Measurements from ENCODE around the gene SMURF2. TPM values are rescaled to one million over a fixed set of nuclear protein-coding genes. Genes with fewer than 3 reads are reported as not detected.

SMURF2 gene
- total and polyA plus RNA-seq, 9 of the 15 experiments (the other 6 are each of a cell fraction or from before 2014, with no cell fraction given), result 3.8 to 22.0 (median 14.8) TPM

DNA sequence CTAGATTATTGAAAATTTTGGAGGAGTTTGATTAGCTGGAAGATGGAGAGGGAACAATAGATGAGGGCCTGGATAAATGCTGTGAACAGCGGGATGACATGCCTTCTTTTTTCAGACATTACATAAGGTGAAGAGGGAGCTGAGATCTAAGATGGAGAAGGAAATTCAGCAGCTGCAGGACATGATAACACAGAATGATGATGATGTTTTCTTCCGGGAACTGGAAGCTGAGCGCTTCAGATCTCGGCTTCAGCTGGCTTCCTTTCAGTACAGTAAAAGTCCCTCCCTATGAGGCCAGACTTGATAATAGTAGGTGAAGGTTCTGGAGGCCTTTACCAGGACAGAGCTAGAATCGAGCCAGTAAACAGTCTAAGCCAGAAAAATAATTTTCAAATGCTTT is 124.6 kb downstream of the SMURF2 start (continued):
- TF ChIP-seq GTF2F1 (IDR thresholded peaks at IDR 0.05; ENCODE audit: low read depth, low read length), result no peak
- TF ChIP-seq SPI1 (IDR thresholded peaks at IDR 0.05; ENCODE audit: borderline replicate concordance, low read depth, low read length), result peak; percentile 25; the same call in 1 of the 2 replicates
- TF ChIP-seq MCM3 (IDR thresholded peaks at IDR 0.05), result no peak
- TF ChIP-seq YY1 (IDR thresholded peaks at IDR 0.05; ENCODE audit: borderline replicate concordance in 1 of 3, control insufficient read depth in 1 of 3, extremely low read depth in 1 of 3, insufficient read depth in 3 of 3, insufficient read length in 1 of 3, insufficient replicate concordance in 2 of 3, low read depth in 1 of 3, low read length in 2 of 3), result peak in 1 of 3 experiments; percentile 67
- TF ChIP-seq ZNF431 (CRISPR knock-in tag; IDR thresholded peaks at IDR 0.05), result no peak
- TF ChIP-seq, protein P1, sequence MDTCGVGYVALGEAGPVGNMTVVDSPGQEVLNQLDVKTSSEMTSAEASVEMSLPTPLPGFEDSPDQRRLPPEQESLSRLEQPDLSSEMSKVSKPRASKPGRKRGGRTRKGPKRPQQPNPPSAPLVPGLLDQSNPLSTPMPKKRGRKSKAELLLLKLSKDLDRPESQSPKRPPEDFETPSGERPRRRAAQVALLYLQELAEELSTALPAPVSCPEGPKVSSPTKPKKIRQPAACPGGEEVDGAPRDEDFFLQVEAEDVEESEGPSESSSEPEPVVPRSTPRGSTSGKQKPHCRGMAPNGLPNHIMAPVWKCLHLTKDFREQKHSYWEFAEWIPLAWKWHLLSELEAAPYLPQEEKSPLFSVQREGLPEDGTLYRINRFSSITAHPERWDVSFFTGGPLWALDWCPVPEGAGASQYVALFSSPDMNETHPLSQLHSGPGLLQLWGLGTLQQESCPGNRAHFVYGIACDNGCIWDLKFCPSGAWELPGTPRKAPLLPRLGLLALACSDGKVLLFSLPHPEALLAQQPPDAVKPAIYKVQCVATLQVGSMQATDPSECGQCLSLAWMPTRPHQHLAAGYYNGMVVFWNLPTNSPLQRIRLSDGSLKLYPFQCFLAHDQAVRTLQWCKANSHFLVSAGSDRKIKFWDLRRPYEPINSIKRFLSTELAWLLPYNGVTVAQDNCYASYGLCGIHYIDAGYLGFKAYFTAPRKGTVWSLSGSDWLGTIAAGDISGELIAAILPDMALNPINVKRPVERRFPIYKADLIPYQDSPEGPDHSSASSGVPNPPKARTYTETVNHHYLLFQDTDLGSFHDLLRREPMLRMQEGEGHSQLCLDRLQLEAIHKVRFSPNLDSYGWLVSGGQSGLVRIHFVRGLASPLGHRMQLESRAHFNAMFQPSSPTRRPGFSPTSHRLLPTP (IDR thresholded peaks at IDR 0.05; ENCODE audit: borderline replicate concordance, extremely low read depth, insufficient read length), result no peak
- TF ChIP-seq, protein P2, sequence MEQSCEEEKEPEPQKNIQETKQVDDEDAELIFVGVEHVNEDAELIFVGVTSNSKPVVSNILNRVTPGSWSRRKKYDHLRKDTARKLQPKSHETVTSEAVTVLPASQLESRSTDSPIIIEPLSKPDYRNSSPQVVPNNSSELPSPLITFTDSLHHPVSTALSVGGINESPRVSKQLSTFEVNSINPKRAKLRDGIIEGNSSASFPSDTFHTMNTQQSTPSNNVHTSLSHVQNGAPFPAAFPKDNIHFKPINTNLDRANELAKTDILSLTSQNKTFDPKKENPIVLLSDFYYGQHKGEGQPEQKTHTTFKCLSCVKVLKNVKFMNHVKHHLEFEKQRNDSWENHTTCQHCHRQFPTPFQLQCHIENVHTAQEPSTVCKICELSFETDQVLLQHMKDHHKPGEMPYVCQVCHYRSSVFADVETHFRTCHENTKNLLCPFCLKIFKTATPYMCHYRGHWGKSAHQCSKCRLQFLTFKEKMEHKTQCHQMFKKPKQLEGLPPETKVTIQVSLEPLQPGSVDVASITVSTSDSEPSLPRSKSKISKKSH (CRISPR knock-in tag; IDR thresholded peaks at IDR 0.05), result no peak
- TF ChIP-seq, protein P3, sequence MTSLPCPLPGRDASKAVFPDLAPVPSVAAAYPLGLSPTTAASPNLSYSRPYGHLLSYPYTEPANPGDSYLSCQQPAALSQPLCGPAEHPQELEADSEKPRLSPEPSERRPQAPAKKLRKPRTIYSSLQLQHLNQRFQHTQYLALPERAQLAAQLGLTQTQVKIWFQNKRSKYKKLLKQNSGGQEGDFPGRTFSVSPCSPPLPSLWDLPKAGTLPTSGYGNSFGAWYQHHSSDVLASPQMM (CRISPR knock-in tag; IDR thresholded peaks at IDR 0.05), result no peak
- TF ChIP-seq SMARCE1 (IDR thresholded peaks at IDR 0.05), result peak; percentile 85
- TF ChIP-seq, protein P4, sequence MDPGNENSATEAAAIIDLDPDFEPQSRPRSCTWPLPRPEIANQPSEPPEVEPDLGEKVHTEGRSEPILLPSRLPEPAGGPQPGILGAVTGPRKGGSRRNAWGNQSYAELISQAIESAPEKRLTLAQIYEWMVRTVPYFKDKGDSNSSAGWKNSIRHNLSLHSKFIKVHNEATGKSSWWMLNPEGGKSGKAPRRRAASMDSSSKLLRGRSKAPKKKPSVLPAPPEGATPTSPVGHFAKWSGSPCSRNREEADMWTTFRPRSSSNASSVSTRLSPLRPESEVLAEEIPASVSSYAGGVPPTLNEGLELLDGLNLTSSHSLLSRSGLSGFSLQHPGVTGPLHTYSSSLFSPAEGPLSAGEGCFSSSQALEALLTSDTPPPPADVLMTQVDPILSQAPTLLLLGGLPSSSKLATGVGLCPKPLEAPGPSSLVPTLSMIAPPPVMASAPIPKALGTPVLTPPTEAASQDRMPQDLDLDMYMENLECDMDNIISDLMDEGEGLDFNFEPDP (CRISPR knock-in tag; IDR thresholded peaks at IDR 0.05), result no peak
- no peak for TF ChIP-seq ILK (tag; IDR thresholded peaks at IDR 0.05; ENCODE audit: borderline replicate concordance, low read depth)
- no peak for TF ChIP-seq TFE3 (CRISPR knock-in tag; IDR thresholded peaks at IDR 0.05)
- TF ChIP-seq, protein P5, sequence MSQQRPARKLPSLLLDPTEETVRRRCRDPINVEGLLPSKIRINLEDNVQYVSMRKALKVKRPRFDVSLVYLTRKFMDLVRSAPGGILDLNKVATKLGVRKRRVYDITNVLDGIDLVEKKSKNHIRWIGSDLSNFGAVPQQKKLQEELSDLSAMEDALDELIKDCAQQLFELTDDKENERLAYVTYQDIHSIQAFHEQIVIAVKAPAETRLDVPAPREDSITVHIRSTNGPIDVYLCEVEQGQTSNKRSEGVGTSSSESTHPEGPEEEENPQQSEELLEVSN (IDR thresholded peaks at IDR 0.05; ENCODE audit: borderline replicate concordance in 1 of 2, extremely low read depth in 1 of 2, insufficient read depth in 1 of 2, insufficient read length in 1 of 2, low read depth in 1 of 2, low read length in 1 of 2, poor library complexity in 1 of 2, severe bottlenecking in 1 of 2), result no peak
- TF ChIP-seq ZC3H8 (IDR thresholded peaks at IDR 0.05), result no peak
- TF ChIP-seq DDX20 (tag; IDR thresholded peaks at IDR 0.05; ENCODE audit: low read depth), result no peak
- peak; percentile 83 for TF ChIP-seq SOX6 (IDR thresholded peaks at IDR 0.05)
- TF ChIP-seq U2AF1 (optimal IDR thresholded peaks at IDR 0.05; ENCODE audit: low read depth, low read length), result no peak
- peak; percentile 88 for TF ChIP-seq NCOR1 (IDR thresholded peaks at IDR 0.05)
- TF ChIP-seq ZNF384 (IDR thresholded peaks at IDR 0.05; ENCODE audit: low read depth, low read length), result peak; percentile 47; the same call in 1 of the 2 replicates

Data from K562 (cell line).